ENCODE measurements around the gene ARMH4. TPM values are rescaled to one million over a fixed set of nuclear protein-coding genes. Genes with fewer than 3 reads are reported as not detected.

Gene ARMH4
- total RNA-seq, 1 donor from 2014 or later: 0.05 TPM

- intact Hi-C loops (cut with micrococcal nuclease): no loop called here
Measured at GRCh38 chr14:57979376-57980048, 172.5 kb downstream of the ARMH4 start.

GRCh38 chr14:57976701-57977100 lies 175.3 kb downstream of the ARMH4 start:
- intact Hi-C loops (cut with micrococcal nuclease): no loop called here

GRCh38 chr14:57974896-57975295 lies 177.1 kb downstream of the ARMH4 start:
- intact Hi-C loops (cut with micrococcal nuclease): no loop called here

GRCh38 chr14:57970594-57970993 lies 181.4 kb downstream of the ARMH4 start:
- intact Hi-C loops (cut with micrococcal nuclease): no loop called here

- intact Hi-C loops (cut with micrococcal nuclease): no loop called here
Measured at GRCh38 chr14:57970175-57970574, 181.8 kb downstream of the ARMH4 start.

- intact Hi-C loops (cut with micrococcal nuclease): no loop called here
Measured at GRCh38 chr14:57963071-57963470, 188.9 kb downstream of the ARMH4 start.

- intact Hi-C loops (cut with micrococcal nuclease): no loop called here
Measured at GRCh38 chr14:57962325-57963035, 189.5 kb downstream of the ARMH4 start.

GRCh38 chr14:57961786-57962060 lies 190.3 kb downstream of the ARMH4 start:
- intact Hi-C loops (cut with micrococcal nuclease): no loop called here

- intact Hi-C loops (cut with micrococcal nuclease): no loop called here
Measured at GRCh38 chr14:57960946-57961785, 190.8 kb downstream of the ARMH4 start.

GRCh38 chr14:57957441-57957840 lies 194.6 kb downstream of the ARMH4 start:
- intact Hi-C loops (cut with micrococcal nuclease): no loop called here

Other genes starting within 250 kb of the ARMH4 start
- gene ACTR10, start 47.9 kb upstream of the ARMH4 start, total RNA-seq: 42.5 and 44.4 TPM in 2 replicates
- gene PSMA3, start 92.6 kb upstream of the ARMH4 start, total RNA-seq: 367 and 378 TPM in 2 replicates
- gene ARID4A, start 146.3 kb upstream of the ARMH4 start, total RNA-seq: 28.1 and 31.6 TPM in 2 replicates
- not detected in 2 replicates for gene TOMM20L, start 243.7 kb upstream of the ARMH4 start, total RNA-seq